SK-N-SH (cell line): Measurements from ENCODE around the gene IRF2BPL.

ENCODE experiments used
- EZH2phosphoT487 ChIP-seq: fragments of 200-600 bp; sonication (generic); IDR thresholded peaks from 2 replicates; pipeline ENCODE4 v1.6.1; 2017; ENCODE audit warnings: low read depth, mixed run types, mild to moderate bottlenecking, antibody characterized with exemption, moderate library complexity, borderline replicate concordance
- MXI1 ChIP-seq: IDR thresholded peaks from 2 replicates; pipeline ENCODE4 v1.6.1; 2012; ENCODE audit warnings: mild to moderate bottlenecking, low read depth, low read length, improper control_type of control experiment
- POLR2AphosphoS5 ChIP-seq: IDR thresholded peaks from 2 replicates; pipeline ENCODE4 v1.6.1; 2012; ENCODE audit warnings: low read depth, low read length
- SIN3A ChIP-seq: IDR thresholded peaks from 2 replicates; pipeline ENCODE4 v1.6.1; 2012; ENCODE audit warnings: low read depth, mild to moderate bottlenecking, low read length, moderate library complexity, borderline replicate concordance
- TF ChIP-seq, protein P1 (sequence below): fragments of 200-600 bp; sonication (generic); IDR thresholded peaks from 2 replicates; pipeline ENCODE4 v1.6.1; 2017; ENCODE audit warnings: antibody characterized with exemption, mild to moderate bottlenecking, moderate library complexity
- TF ChIP-seq, protein P2 (sequence below): IDR thresholded peaks from 2 replicates; pipeline ENCODE4 v1.4.0; 2012; ENCODE audit warnings: low read depth
- TF ChIP-seq, protein P3 (sequence below): fragments of 150-350 bp; IDR thresholded peaks from 2 replicates; pipeline ENCODE4 v1.6.1; 2017; ENCODE audit warnings: antibody characterized with exemption, low read length, low read depth, borderline replicate concordance
- TF ChIP-seq, protein P4 (sequence below): fragments of 150-350 bp; IDR thresholded peaks from 2 replicates; pipeline ENCODE4 v1.6.1; 2016; ENCODE audit warnings: mild to moderate bottlenecking, low read depth, low read length

DNA sequence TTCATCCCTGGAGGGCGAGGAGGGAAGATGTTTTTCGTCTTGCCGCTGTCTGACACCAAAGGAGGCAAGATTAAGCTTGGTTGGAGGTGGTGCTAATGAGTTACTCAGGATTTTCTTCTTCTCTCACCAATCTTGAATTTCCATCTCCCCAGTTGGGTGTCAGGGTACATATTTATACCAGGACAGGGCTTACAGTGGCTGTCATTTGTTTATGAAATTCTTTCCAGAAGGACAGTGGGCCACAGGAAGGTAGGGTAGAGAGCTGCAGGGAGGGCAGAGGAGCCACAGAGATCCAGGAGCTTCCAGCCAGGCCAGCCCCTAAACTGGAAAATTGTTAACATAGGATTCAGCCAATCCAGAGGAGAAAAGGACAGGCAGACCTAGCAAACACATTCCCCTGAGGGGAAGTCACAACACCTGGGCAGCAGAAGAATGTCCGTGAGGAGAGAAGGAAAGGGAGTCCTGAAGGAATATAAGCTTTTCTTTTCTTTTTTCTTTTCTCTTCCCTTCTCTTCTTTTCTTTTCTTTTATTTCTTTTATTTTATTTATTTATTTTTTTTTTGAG is 40.5 kb downstream of the IRF2BPL start:
- TF ChIP-seq, protein P1, sequence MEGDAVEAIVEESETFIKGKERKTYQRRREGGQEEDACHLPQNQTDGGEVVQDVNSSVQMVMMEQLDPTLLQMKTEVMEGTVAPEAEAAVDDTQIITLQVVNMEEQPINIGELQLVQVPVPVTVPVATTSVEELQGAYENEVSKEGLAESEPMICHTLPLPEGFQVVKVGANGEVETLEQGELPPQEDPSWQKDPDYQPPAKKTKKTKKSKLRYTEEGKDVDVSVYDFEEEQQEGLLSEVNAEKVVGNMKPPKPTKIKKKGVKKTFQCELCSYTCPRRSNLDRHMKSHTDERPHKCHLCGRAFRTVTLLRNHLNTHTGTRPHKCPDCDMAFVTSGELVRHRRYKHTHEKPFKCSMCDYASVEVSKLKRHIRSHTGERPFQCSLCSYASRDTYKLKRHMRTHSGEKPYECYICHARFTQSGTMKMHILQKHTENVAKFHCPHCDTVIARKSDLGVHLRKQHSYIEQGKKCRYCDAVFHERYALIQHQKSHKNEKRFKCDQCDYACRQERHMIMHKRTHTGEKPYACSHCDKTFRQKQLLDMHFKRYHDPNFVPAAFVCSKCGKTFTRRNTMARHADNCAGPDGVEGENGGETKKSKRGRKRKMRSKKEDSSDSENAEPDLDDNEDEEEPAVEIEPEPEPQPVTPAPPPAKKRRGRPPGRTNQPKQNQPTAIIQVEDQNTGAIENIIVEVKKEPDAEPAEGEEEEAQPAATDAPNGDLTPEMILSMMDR: no peak
- TF ChIP-seq POLR2AphosphoS5: no peak
- no peak for TF ChIP-seq SIN3A
- no peak for TF ChIP-seq EZH2phosphoT487
- TF ChIP-seq, protein P2, sequence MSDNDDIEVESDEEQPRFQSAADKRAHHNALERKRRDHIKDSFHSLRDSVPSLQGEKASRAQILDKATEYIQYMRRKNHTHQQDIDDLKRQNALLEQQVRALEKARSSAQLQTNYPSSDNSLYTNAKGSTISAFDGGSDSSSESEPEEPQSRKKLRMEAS: no peak
- TF ChIP-seq, protein P3, sequence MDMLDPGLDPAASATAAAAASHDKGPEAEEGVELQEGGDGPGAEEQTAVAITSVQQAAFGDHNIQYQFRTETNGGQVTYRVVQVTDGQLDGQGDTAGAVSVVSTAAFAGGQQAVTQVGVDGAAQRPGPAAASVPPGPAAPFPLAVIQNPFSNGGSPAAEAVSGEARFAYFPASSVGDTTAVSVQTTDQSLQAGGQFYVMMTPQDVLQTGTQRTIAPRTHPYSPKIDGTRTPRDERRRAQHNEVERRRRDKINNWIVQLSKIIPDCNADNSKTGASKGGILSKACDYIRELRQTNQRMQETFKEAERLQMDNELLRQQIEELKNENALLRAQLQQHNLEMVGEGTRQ: no peak
- no peak for TF ChIP-seq MXI1
- TF ChIP-seq, protein P4, sequence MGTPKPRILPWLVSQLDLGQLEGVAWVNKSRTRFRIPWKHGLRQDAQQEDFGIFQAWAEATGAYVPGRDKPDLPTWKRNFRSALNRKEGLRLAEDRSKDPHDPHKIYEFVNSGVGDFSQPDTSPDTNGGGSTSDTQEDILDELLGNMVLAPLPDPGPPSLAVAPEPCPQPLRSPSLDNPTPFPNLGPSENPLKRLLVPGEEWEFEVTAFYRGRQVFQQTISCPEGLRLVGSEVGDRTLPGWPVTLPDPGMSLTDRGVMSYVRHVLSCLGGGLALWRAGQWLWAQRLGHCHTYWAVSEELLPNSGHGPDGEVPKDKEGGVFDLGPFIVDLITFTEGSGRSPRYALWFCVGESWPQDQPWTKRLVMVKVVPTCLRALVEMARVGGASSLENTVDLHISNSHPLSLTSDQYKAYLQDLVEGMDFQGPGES: no peak
